GM13976 (cell line): Measurements from ENCODE around the gene GLIS1.

ENCODE experiments used
- DNase-seq: peaks from one replicate; pipeline ENCODE4 v3.0.0; 2012; ENCODE audit warnings: low spot score
- in situ Hi-C: fragments of 300-500 bp; cut with MboI; formaldehyde crosslinking; loops from one replicate; pipeline ENCODE4 v1.12.0; 2022; ENCODE audit warnings: low sequenced_read_pairs, mixed read lengths, inconsistent platforms; ENCODE audit not compliant: unreplicated experiment
- TF ChIP-seq, protein P1 (sequence below): IDR thresholded peaks from 2 replicates; pipeline ENCODE4 v1.5.1; 2012; ENCODE audit warnings: borderline replicate concordance, mild to moderate bottlenecking; ENCODE audit not compliant: insufficient read depth; ENCODE audit errors: extremely low read depth, missing control alignments, control extremely low read depth

Gene GLIS1

DNA sequence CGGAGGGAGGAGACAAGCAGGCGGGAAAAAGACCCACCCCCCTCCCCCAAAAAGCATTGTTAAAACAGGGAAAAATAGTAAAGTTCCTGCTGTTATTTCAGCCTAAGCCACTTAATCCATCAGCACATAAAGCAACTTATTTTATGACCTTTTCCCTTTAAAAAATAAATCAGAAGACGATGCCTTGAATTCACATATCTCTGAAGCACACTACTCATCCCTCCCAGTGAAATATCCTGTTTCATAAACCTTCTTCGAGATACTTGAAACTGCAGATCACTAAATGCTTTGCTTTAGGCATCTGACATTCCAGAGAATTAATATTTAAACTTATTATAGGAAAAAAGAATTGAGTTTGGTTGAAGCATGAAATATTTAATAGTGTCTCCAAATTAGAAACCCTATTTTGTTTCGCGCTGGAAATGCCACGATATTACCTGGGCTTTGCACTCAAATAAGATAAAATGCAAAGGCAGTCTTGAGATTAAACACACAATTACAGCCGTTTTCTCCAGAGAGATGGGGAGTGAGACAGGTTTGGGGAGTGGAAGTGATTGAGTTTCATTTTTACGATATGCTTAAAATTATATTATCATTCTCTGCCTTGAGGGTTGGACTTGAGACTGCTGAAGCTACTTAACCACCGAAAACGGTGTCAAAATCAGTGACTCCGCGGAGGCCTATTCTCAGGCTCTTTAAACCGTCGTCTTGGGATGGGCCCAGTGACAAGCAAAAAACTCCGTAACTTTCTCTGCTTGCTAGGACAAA lies 9.3 kb downstream of the GLIS1 start:
- no peak for DNase-seq
- in situ Hi-C loops = no loop called here
- TF ChIP-seq, protein P1, sequence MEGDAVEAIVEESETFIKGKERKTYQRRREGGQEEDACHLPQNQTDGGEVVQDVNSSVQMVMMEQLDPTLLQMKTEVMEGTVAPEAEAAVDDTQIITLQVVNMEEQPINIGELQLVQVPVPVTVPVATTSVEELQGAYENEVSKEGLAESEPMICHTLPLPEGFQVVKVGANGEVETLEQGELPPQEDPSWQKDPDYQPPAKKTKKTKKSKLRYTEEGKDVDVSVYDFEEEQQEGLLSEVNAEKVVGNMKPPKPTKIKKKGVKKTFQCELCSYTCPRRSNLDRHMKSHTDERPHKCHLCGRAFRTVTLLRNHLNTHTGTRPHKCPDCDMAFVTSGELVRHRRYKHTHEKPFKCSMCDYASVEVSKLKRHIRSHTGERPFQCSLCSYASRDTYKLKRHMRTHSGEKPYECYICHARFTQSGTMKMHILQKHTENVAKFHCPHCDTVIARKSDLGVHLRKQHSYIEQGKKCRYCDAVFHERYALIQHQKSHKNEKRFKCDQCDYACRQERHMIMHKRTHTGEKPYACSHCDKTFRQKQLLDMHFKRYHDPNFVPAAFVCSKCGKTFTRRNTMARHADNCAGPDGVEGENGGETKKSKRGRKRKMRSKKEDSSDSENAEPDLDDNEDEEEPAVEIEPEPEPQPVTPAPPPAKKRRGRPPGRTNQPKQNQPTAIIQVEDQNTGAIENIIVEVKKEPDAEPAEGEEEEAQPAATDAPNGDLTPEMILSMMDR = no peak

DNA sequence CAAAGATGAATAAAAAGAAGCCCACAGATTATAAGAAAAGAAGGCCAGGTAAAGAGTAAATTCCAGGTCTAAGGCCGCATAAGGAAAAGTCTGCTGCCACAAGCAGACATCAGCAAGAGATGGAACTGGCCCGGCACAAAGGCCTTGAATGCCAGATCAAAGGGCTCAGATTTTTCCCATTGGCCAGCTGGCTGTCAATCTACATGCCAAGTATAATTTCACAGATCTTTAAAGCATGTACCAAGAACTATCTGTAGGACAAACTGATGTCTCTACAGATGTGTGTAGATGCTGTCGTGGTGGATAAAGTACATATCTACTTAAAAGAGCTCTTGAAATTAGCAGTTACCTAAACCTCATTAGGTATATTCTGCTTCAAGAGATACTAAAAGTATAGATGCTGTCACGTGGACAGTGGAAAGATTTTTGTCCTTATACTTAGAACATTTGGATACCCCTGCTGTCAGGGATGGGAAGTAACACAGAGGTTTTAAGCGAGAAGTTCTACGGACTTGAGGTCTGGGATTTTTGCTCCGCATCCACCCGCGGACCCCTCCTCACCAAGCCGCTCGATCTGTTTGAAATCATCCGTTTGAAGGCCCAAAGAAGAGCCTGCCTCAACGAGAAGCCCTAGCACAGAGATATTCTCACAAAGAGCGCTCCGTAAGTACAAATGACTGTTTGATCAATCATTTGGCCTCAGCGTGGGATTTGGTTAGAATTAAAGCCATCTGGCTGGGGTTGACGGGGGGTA lies 10.1 kb downstream of the GLIS1 start:
- TF ChIP-seq, protein P1 = no peak
- DNase-seq = no peak
- in situ Hi-C loops = no loop called here

DNA sequence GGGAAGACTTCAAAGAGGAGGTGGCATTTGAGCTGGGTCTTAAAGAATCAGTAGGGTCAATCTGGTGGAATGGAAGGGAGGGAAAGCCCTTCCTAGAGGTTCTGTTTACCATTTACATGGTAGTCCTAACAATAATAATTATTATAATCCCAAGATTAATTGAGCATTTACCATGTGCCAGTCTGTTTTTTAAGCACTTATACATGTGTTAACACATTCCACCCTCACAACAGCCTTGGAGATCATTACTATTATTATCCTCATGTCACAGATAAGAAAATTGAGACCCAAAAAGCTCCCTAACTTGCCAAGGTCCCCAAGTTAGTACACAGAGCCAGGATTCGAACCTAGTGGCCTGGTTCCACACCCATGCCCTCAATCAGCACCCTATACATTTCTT lies 10.8 kb downstream of the GLIS1 start:
- DNase-seq = no peak
- TF ChIP-seq, protein P1 = no peak
- in situ Hi-C loops = no loop called here

DNA sequence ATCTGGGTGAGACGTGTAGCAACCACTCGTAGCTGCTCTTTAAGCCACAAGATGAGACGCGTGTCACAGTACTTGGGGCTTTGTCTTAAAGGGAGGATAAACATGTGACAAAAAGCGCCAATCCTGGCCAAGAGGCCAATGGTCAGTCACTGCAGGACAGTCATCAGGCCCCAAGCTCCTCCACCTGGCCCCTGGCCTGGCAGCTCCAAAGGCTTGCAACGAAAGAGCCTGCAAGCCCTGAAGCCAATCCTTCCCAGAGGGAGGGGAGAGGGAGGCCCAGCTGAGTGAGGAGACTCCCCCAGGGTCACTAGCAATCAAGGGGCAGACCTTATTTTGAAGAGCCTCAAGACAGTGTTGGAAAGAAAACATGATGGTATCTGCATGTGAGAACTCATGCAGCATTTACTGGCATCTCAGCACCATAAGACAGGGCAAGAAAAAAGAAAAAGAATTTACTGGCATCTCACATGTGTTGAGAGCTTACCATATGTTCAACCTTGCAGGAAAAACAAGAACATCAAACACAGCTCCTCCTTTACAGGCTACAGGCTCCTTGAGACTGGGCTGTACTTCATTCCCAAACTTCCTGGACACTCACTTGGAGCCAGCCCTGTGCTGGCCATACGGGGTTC lies 11.4 kb downstream of the GLIS1 start:
- DNase-seq = no peak
- TF ChIP-seq, protein P1 = no peak
- in situ Hi-C loops = no loop called here

DNA sequence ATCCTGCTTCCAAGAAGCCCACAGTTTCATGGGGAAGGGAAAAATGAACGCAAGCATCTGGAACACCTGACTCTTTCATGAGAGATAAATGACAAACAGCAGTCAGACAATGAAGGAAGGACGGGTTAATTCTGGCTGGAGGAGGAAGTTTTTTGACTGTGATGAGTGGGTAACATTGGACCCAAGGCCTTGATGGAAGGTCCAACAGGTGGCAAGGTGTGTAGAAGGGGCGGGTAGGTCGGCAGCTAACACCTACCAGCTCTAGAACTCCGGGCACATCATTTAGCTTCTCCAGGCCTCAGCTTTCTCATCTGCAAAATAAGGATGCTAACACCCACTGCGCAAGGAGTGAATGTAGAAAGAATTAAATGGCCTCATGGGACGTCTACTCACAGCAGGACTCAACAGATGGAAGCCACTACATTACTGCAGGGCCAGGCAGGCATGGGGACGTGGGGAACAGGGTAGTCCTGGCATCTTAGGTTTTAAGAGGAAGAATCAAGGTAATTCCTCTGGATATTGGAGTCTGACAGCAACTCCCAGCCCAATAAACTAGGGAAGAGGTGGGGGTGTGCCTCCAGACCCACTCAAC lies 12.9 kb downstream of the GLIS1 start:
- in situ Hi-C loops = no loop called here
- TF ChIP-seq, protein P1 = no peak
- DNase-seq = no peak

DNA sequence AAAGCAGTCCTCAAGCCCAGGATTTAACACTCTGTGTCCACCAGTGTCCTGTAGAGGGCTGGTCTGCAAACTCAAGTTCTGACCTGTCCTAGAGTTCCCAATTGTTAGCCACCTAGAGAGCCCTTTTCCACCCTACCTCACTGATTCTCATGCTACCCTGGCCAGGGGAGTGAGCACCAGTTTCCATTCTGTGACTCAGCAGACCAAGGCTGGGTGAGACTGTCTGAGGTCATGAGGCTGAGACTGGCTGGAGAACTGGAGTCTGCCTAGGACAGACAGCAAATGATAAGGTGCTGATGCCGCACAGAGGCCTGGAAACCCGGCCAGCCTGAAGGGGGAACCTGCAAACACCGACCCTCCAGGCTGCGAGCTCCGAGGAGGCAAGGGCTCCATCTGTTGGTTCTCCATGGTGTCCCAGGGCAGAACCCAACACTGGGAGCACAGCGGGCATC lies 13.7 kb downstream of the GLIS1 start:
- in situ Hi-C loops = no loop called here
- DNase-seq = no peak
- TF ChIP-seq, protein P1 = no peak
